WTC11 (cell line): ENCODE measurements around the gene LIMCH1. TPM values are rescaled to one million over a fixed set of nuclear protein-coding genes. Genes with fewer than 3 reads are reported as not detected.

Experiments
- ATAC-seq: fragments of 200-7000 bp; cut with Tn5 transposase; 2 replicates; pipeline ENCODE4 v1.10.0; 2021; ENCODE audit warnings: mild to moderate bottlenecking, moderate library complexity
- CTCF ChIA-PET: fragments of 300-600 bp; sonication (Branson Sonifier 250); formaldehyde crosslinking; loops from one replicate; lab custom pipeline; 2021; ENCODE audit warnings: antibody characterized with exemption; lab: Charles Lee
- POLR2A ChIA-PET: fragments of 350-600 bp; sonication (Branson Sonifier 250); formaldehyde crosslinking; loops from one replicate; lab custom pipeline; 2021; ENCODE audit warnings: antibody characterized with exemption; lab: Charles Lee
- DNase-seq: peaks from one replicate; pipeline ENCODE4 v3.0.0; 2021; ENCODE audit warnings: low spot score
- H3K27ac Mint-ChIP-seq: 2 replicates; pipeline ENCODE4 v1.8.0; 2021; ENCODE audit warnings: mixed read lengths
- H3K27me3 Mint-ChIP-seq: 2 replicates; pipeline ENCODE4 v1.8.0; 2021; ENCODE audit warnings: low read depth, mild to moderate bottlenecking, moderate library complexity, mixed read lengths
- H3K36me3 Mint-ChIP-seq: 2 replicates; pipeline ENCODE4 v1.8.0; 2021; ENCODE audit warnings: mixed read lengths
- H3K4me1 Mint-ChIP-seq: 2 replicates; pipeline ENCODE4 v1.8.0; 2022; ENCODE audit warnings: mixed read lengths
- H3K4me3 Mint-ChIP-seq: 2 replicates; pipeline ENCODE4 v1.8.0; 2021; ENCODE audit warnings: mild to moderate bottlenecking, moderate library complexity, mixed read lengths
- H3K9me3 Mint-ChIP-seq: 2 replicates; pipeline ENCODE4 v1.8.0; 2021; ENCODE audit warnings: mixed read lengths
- CBFB ChIP-seq: sonication (generic); formaldehyde crosslinking; IDR thresholded peaks from 2 replicates; pipeline ENCODE4 v1.8.1; 2022; ENCODE audit warnings: mild to moderate bottlenecking, low read depth, missing genetic modification reagents
- CREM ChIP-seq: sonication (generic); formaldehyde crosslinking; IDR thresholded peaks from 2 replicates; pipeline ENCODE4 v1.8.1; 2022; ENCODE audit warnings: mild to moderate bottlenecking, missing genetic modification reagents, moderate library complexity
- EMX1 ChIP-seq: fragments of 250-450 bp; sonication (Bioruptor Pico); IDR thresholded peaks from 2 replicates; pipeline ENCODE4 v1.8.0; 2021; ENCODE audit warnings: mild to moderate bottlenecking
- GABPB1 ChIP-seq: sonication (generic); formaldehyde crosslinking; IDR thresholded peaks from 2 replicates; pipeline ENCODE4 v1.8.1; 2023; ENCODE audit warnings: mild to moderate bottlenecking, missing genetic modification reagents
- NFATC4 ChIP-seq: fragments of 250-450 bp; sonication (Bioruptor Pico); IDR thresholded peaks from 2 replicates; pipeline ENCODE4 v1.9.0; 2021; ENCODE audit warnings: mild to moderate bottlenecking
- NR1H2 ChIP-seq: sonication (generic); formaldehyde crosslinking; IDR thresholded peaks from 2 replicates; pipeline ENCODE4 v1.9.0; 2021; ENCODE audit warnings: mild to moderate bottlenecking, moderate library complexity, missing genetic modification reagents
- NR2C2 ChIP-seq: sonication (generic); formaldehyde crosslinking; IDR thresholded peaks from 2 replicates; pipeline ENCODE4 v1.8.0; 2022; ENCODE audit warnings: mild to moderate bottlenecking, missing genetic modification reagents
- NR3C1 ChIP-seq: sonication (generic); formaldehyde crosslinking; conservative IDR thresholded peaks from 2 replicates; pipeline ENCODE4 v1.8.1; 2023; ENCODE audit warnings: low read depth, mild to moderate bottlenecking, missing genetic modification reagents
- PRRX2 ChIP-seq: fragments of 250-450 bp; sonication (Bioruptor Pico); IDR thresholded peaks from 2 replicates; pipeline ENCODE4 v1.8.0; 2021; ENCODE audit warnings: mild to moderate bottlenecking
- SP1 ChIP-seq: sonication (generic); formaldehyde crosslinking; conservative IDR thresholded peaks from 2 replicates; pipeline ENCODE4 v1.8.1; 2022; ENCODE audit warnings: missing genetic modification reagents
- TEAD4 ChIP-seq: sonication (generic); formaldehyde crosslinking; IDR thresholded peaks from 2 replicates; pipeline ENCODE4 v1.8.0; 2022; ENCODE audit warnings: mild to moderate bottlenecking, missing genetic modification reagents
- ZBTB21 ChIP-seq: sonication (generic); formaldehyde crosslinking; IDR thresholded peaks from 2 replicates; pipeline ENCODE4 v1.8.1; 2023; ENCODE audit warnings: mild to moderate bottlenecking, missing genetic modification reagents, borderline replicate concordance
- ZNF317 ChIP-seq: sonication (generic); formaldehyde crosslinking; IDR thresholded peaks from 2 replicates; pipeline ENCODE4 v1.8.1; 2023; ENCODE audit warnings: low read depth, mild to moderate bottlenecking, moderate library complexity, missing genetic modification reagents, borderline replicate concordance
- total RNA-seq: library from RNA; stranded (reverse); gene quantifications from 3 replicates; pipeline ENCODE4 v1.2.3, GENCODE V29; 2021
- TF ChIP-seq, protein P1 (sequence below): sonication (generic); formaldehyde crosslinking; IDR thresholded peaks from 2 replicates; pipeline ENCODE4 v1.8.1; 2023; ENCODE audit warnings: mild to moderate bottlenecking, missing genetic modification reagents, moderate library complexity
- TF ChIP-seq, protein P2 (sequence below): sonication (generic); formaldehyde crosslinking; IDR thresholded peaks from 2 replicates; pipeline ENCODE4 v1.8.0; 2022; ENCODE audit warnings: mild to moderate bottlenecking, missing genetic modification reagents
- TF ChIP-seq, protein P3 (sequence below): fragments of 250-450 bp; sonication (Bioruptor Pico); IDR thresholded peaks from 2 replicates; pipeline ENCODE4 v1.9.0; 2021; ENCODE audit warnings: moderate library complexity, mild to moderate bottlenecking, inconsistent platforms, borderline replicate concordance
- TF ChIP-seq, protein P4 (sequence below): sonication (generic); formaldehyde crosslinking; conservative IDR thresholded peaks from 2 replicates; pipeline ENCODE4 v1.8.1; 2023; ENCODE audit warnings: mild to moderate bottlenecking, low read depth, missing genetic modification reagents, moderate library complexity
- TF ChIP-seq, protein P5 (sequence below): sonication (generic); formaldehyde crosslinking; IDR thresholded peaks from 2 replicates; pipeline ENCODE4 v1.8.1; 2023; ENCODE audit warnings: mild to moderate bottlenecking, missing genetic modification reagents, moderate library complexity
- TF ChIP-seq, protein P6 (sequence below): fragments of 200-600 bp; IDR thresholded peaks from 2 replicates; pipeline ENCODE4 v1.8.0; 2022; ENCODE audit warnings: antibody characterized with exemption
- TF ChIP-seq, protein P7 (sequence below): fragments of 250-450 bp; sonication (Bioruptor Pico); IDR thresholded peaks from 2 replicates; pipeline ENCODE4 v1.9.0; 2021; ENCODE audit warnings: mild to moderate bottlenecking
- TF ChIP-seq, protein P8 (sequence below): sonication (generic); formaldehyde crosslinking; IDR thresholded peaks from 2 replicates; pipeline ENCODE4 v1.8.0; 2022; ENCODE audit warnings: missing genetic modification reagents

The LIMCH1 gene
- total RNA-seq, 1 experiment from 2014 or later, result 0.92 TPM

DNA sequence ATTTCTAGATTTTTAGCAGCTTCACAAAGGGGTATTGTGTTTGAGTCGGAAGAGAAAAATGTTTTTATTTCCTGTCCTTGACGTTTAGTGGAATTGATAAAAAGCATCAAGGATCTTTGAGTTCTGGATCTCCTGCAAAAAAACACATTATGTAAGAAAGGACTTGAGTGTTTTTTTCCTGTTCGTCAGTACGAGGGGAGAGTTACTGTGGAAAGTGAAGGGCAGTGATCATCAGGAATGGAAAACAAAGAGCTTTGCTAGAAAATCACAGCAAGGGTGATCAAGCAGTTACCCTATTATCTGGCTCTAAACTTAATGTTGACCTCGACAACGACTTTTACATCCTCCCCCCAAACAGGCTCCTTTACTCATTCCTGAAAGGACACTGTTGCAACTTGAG, 7.3 kb downstream of the LIMCH1 start:
- H3K4me1 Mint-ChIP-seq, result peaks cover 19% of the 10 kb centered on the region
- H3K36me3 Mint-ChIP-seq, result no peaks in the 10 kb centered on the region
- H3K9me3 Mint-ChIP-seq, result no peaks in the 10 kb centered on the region
- ATAC-seq, result no peak
- no peak for DNase-seq
- ChIA-PET CTCF (no interaction called here), POLR2A (interaction anchor here (0.6 kb wide), 1 partner anchor 150 kb away, joined by 7 read pairs; no protein-coding TSS in a partner anchor)
- no peak overlapping the region for H3K27ac Mint-ChIP-seq
- no peak overlapping the region for H3K4me3 Mint-ChIP-seq
- TF ChIP-seq SP1 (CRISPR knock-in tag), result no peak
- TF ChIP-seq NR1H2 (CRISPR knock-in tag), result no peak
- no peak for TF ChIP-seq NR2C2
- TF ChIP-seq, protein P1, sequence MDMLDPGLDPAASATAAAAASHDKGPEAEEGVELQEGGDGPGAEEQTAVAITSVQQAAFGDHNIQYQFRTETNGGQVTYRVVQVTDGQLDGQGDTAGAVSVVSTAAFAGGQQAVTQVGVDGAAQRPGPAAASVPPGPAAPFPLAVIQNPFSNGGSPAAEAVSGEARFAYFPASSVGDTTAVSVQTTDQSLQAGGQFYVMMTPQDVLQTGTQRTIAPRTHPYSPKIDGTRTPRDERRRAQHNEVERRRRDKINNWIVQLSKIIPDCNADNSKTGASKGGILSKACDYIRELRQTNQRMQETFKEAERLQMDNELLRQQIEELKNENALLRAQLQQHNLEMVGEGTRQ (CRISPR knock-in tag), result no peak
- TF ChIP-seq, protein P2, sequence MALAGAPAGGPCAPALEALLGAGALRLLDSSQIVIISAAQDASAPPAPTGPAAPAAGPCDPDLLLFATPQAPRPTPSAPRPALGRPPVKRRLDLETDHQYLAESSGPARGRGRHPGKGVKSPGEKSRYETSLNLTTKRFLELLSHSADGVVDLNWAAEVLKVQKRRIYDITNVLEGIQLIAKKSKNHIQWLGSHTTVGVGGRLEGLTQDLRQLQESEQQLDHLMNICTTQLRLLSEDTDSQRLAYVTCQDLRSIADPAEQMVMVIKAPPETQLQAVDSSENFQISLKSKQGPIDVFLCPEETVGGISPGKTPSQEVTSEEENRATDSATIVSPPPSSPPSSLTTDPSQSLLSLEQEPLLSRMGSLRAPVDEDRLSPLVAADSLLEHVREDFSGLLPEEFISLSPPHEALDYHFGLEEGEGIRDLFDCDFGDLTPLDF (CRISPR knock-in tag), result no peak
- TF ChIP-seq, protein P3, sequence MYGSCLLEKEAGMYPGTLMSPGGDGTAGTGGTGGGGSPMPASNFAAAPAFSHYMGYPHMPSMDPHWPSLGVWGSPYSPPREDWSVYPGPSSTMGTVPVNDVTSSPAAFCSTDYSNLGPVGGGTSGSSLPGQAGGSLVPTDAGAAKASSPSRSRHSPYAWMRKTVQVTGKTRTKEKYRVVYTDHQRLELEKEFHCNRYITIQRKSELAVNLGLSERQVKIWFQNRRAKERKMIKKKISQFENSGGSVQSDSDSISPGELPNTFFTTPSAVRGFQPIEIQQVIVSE, result no peak
- TF ChIP-seq, protein P4, sequence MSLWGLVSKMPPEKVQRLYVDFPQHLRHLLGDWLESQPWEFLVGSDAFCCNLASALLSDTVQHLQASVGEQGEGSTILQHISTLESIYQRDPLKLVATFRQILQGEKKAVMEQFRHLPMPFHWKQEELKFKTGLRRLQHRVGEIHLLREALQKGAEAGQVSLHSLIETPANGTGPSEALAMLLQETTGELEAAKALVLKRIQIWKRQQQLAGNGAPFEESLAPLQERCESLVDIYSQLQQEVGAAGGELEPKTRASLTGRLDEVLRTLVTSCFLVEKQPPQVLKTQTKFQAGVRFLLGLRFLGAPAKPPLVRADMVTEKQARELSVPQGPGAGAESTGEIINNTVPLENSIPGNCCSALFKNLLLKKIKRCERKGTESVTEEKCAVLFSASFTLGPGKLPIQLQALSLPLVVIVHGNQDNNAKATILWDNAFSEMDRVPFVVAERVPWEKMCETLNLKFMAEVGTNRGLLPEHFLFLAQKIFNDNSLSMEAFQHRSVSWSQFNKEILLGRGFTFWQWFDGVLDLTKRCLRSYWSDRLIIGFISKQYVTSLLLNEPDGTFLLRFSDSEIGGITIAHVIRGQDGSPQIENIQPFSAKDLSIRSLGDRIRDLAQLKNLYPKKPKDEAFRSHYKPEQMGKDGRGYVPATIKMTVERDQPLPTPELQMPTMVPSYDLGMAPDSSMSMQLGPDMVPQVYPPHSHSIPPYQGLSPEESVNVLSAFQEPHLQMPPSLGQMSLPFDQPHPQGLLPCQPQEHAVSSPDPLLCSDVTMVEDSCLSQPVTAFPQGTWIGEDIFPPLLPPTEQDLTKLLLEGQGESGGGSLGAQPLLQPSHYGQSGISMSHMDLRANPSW (CRISPR knock-in tag), result no peak
- no peak for TF ChIP-seq PRRX2 (CRISPR knock-in tag)
- TF ChIP-seq ZBTB21 (CRISPR knock-in tag), result no peak
- TF ChIP-seq, protein P5, sequence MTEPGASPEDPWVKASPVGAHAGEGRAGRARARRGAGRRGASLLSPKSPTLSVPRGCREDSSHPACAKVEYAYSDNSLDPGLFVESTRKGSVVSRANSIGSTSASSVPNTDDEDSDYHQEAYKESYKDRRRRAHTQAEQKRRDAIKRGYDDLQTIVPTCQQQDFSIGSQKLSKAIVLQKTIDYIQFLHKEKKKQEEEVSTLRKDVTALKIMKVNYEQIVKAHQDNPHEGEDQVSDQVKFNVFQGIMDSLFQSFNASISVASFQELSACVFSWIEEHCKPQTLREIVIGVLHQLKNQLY (CRISPR knock-in tag), result no peak
- no peak for TF ChIP-seq GABPB1 (CRISPR knock-in tag)
- no peak for TF ChIP-seq TEAD4 (CRISPR knock-in tag)
- no peaks in the 10 kb centered on the region; the same call in 1 of the 2 replicates for H3K27me3 Mint-ChIP-seq

DNA sequence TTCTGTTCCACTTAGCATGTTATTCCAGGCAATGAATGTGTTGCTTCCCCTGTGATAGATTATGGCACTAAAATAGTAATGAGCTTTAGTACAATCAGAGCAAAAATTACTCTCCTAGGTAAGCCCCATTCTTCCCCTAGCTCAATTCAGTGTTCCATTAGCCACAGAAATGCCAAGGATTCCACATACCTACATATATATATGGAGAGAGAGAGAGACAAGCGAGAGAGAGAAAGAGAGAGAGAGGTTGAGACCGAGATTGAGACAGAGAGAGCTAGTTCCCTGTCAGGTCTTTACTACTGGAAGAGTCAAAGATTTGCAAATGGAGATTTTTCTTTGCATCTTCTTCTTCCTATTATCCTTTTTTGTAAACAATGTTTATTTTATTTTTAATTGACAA, 8.7 kb downstream of the LIMCH1 start:
- Mint-ChIP-seq H3K9me3 (no peaks in the 10 kb centered on the region), H3K36me3 (no peaks in the 10 kb centered on the region), H3K27me3 (no peaks in the 10 kb centered on the region; the same call in 1 of the 2 replicates), H3K27ac (no peak overlapping the region), H3K4me3 (no peak overlapping the region), H3K4me1 (peaks cover 14% of the 10 kb centered on the region)
- no peak for ATAC-seq
- ChIA-PET CTCF (interaction anchor here (0.7 kb wide), 1 partner anchor 29 kb away, joined by 3 read pairs; no protein-coding TSS in a partner anchor), POLR2A (no interaction called here)
- DNase-seq, result no peak
- TF ChIP-seq NR3C1 (CRISPR knock-in tag), result no peak
- TF ChIP-seq, protein P6, sequence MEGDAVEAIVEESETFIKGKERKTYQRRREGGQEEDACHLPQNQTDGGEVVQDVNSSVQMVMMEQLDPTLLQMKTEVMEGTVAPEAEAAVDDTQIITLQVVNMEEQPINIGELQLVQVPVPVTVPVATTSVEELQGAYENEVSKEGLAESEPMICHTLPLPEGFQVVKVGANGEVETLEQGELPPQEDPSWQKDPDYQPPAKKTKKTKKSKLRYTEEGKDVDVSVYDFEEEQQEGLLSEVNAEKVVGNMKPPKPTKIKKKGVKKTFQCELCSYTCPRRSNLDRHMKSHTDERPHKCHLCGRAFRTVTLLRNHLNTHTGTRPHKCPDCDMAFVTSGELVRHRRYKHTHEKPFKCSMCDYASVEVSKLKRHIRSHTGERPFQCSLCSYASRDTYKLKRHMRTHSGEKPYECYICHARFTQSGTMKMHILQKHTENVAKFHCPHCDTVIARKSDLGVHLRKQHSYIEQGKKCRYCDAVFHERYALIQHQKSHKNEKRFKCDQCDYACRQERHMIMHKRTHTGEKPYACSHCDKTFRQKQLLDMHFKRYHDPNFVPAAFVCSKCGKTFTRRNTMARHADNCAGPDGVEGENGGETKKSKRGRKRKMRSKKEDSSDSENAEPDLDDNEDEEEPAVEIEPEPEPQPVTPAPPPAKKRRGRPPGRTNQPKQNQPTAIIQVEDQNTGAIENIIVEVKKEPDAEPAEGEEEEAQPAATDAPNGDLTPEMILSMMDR, result no peak
- TF ChIP-seq, protein P7, sequence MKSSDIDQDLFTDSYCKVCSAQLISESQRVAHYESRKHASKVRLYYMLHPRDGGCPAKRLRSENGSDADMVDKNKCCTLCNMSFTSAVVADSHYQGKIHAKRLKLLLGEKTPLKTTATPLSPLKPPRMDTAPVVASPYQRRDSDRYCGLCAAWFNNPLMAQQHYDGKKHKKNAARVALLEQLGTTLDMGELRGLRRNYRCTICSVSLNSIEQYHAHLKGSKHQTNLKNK (CRISPR knock-in tag), result no peak
- TF ChIP-seq EMX1 (CRISPR knock-in tag), result no peak
- TF ChIP-seq NR1H2 (CRISPR knock-in tag), result no peak
- TF ChIP-seq CBFB, result no peak
- TF ChIP-seq, protein P8, sequence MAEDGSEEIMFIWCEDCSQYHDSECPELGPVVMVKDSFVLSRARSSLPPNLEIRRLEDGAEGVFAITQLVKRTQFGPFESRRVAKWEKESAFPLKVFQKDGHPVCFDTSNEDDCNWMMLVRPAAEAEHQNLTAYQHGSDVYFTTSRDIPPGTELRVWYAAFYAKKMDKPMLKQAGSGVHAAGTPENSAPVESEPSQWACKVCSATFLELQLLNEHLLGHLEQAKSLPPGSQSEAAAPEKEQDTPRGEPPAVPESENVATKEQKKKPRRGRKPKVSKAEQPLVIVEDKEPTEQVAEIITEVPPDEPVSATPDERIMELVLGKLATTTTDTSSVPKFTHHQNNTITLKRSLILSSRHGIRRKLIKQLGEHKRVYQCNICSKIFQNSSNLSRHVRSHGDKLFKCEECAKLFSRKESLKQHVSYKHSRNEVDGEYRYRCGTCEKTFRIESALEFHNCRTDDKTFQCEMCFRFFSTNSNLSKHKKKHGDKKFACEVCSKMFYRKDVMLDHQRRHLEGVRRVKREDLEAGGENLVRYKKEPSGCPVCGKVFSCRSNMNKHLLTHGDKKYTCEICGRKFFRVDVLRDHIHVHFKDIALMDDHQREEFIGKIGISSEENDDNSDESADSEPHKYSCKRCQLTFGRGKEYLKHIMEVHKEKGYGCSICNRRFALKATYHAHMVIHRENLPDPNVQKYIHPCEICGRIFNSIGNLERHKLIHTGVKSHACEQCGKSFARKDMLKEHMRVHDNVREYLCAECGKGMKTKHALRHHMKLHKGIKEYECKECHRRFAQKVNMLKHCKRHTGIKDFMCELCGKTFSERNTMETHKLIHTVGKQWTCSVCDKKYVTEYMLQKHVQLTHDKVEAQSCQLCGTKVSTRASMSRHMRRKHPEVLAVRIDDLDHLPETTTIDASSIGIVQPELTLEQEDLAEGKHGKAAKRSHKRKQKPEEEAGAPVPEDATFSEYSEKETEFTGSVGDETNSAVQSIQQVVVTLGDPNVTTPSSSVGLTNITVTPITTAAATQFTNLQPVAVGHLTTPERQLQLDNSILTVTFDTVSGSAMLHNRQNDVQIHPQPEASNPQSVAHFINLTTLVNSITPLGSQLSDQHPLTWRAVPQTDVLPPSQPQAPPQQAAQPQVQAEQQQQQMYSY (CRISPR knock-in tag), result no peak
- TF ChIP-seq, protein P1 (CRISPR knock-in tag), result no peak
- TF ChIP-seq CREM, result no peak
- no peak for TF ChIP-seq NFATC4
- TF ChIP-seq ZNF317 (CRISPR knock-in tag), result no peak
- TF ChIP-seq, protein P2 (CRISPR knock-in tag), result no peak
